ENCODE results near the gene SHCBP1. TPM values are rescaled to one million over a fixed set of nuclear protein-coding genes. Genes with fewer than 3 reads are reported as not detected.

SHCBP1 gene
- 1.8 and 19.7 TPM in 2 replicates for total RNA-seq

GRCh38 chr16:46621006-46621933, at the start of gene SHCBP1:
TSS of gene SHCBP1 (minus strand) at chr16:46621379. CDS start at chr16:46621359, 20 bp downstream.

Other genes with a start within 250 kb of the SHCBP1 start
- gene VPS35, start 67.8 kb upstream of the SHCBP1 start, total RNA-seq, result 133 and 140 TPM in 2 replicates
- 2.4 and 10.2 TPM in 2 replicates for gene ORC6, start 68.3 kb upstream of the SHCBP1 start, total RNA-seq
- gene MYLK3, start 127.0 kb upstream of the SHCBP1 start, total RNA-seq, result under 0.01 and 0.32 TPM in 2 replicates
- gene C16orf87, start 209.8 kb upstream of the SHCBP1 start, total RNA-seq, result 12.6 and 14.3 TPM in 2 replicates